T-cell (primary cell): ENCODE measurements around the gene TNRC6C. TPM values are rescaled to one million over a fixed set of nuclear protein-coding genes. Genes with fewer than 3 reads are reported as not detected.

Source experiments
- ATAC-seq, 4 experiments: fragments of 200-7000 bp in 3 of 4; fragments of 150-1000 bp in 1 of 4; cut with Tn5 transposase; replicated peaks in 1 of 4; 1 replicate in 3 of 4; 2 replicates in 1 of 4; pipeline ENCODE4 v1.10.0; 2021; ENCODE audit warnings: moderate library complexity in 3 of 4, mild to moderate bottlenecking in 2 of 4, moderate number of reproducible peaks in 1 of 4
- CTCF ChIA-PET, 2 donors: fragments of 300-600 bp; sonication (Branson Sonifier 250); formaldehyde crosslinking; loops; one replicate each; lab custom pipeline; 2022; ENCODE audit warnings: antibody characterized with exemption in 2 of 2; lab: Charles Lee
- POLR2A ChIA-PET, 2 donors: fragments of 300-600 bp; sonication (Branson Sonifier 250); formaldehyde crosslinking; loops; one replicate each; lab custom pipeline; 2022; ENCODE audit warnings: antibody characterized with exemption in 2 of 2; lab: Charles Lee
- DNase-seq, 35 experiments: peaks; one replicate each; pipeline versions ENCODE4 v3.0.0 to v3.0.0-alpha.2; 2013 to 2023
- H3K27ac ChIP-seq: one replicate; pipeline ENCODE4 v1.5.1; 2013; ENCODE audit warnings: low read length
- H3K27me3 ChIP-seq, 2 experiments: replicated peaks in 1 of 2; 1 replicate in 1 of 2; 2 replicates in 1 of 2; pipeline versions ENCODE4 v1.6.1 to v1.7.0; 2013; ENCODE audit warnings: low read length in 1 of 2, mixed read lengths in 1 of 2; ENCODE audit not compliant: control insufficient read depth in 2 of 2, insufficient read depth in 2 of 2; ENCODE audit errors: extremely low read depth in 1 of 2
- H3K36me3 ChIP-seq, 2 donors: 1 replicate in 1 of 2; 2 replicates in 1 of 2; pipeline versions ENCODE4 v1.6.1 to v1.7.0; 2013; ENCODE audit warnings: low read length in 1 of 2; ENCODE audit not compliant: control insufficient read depth in 2 of 2, insufficient read depth in 1 of 2; ENCODE audit errors: extremely low read depth in 1 of 2
- H3K4me1 ChIP-seq, 2 experiments: 1 replicate in 1 of 2; 2 replicates in 1 of 2; pipeline versions ENCODE4 v1.6.1 to v1.7.0; 2013; ENCODE audit warnings: low read length in 2 of 2, mixed read lengths in 1 of 2; ENCODE audit not compliant: insufficient read depth in 2 of 2, control insufficient read depth in 1 of 2; ENCODE audit errors: extremely low read depth in 1 of 2
- H3K4me3 ChIP-seq, 2 donors: 1 replicate in 1 of 2; 2 replicates in 1 of 2; pipeline versions ENCODE4 v1.5.1 to v1.7.0; 2013; ENCODE audit warnings: mild to moderate bottlenecking in 2 of 2, low read length in 1 of 2, moderate library complexity in 1 of 2; ENCODE audit not compliant: control insufficient read depth in 1 of 2; ENCODE audit errors: extremely low read depth in 1 of 2
- H3K9me3 ChIP-seq: 2 replicates; pipeline ENCODE4 v1.7.0; 2013
- H3K27ac Mint-ChIP-seq, 2 donors: one replicate each; pipeline ENCODE4 v1.8.0; 2020 to 2021; ENCODE audit warnings: mild to moderate bottlenecking in 2 of 2, mixed read lengths in 2 of 2
- H3K27me3 Mint-ChIP-seq, 2 donors: one replicate each; pipeline ENCODE4 v1.8.0; 2021 to 2022; ENCODE audit warnings: mixed read lengths in 2 of 2
- H3K36me3 Mint-ChIP-seq: one replicate; pipeline ENCODE4 v1.8.0; 2021; ENCODE audit warnings: mixed read lengths
- H3K4me1 Mint-ChIP-seq, 3 donors: one replicate each; pipeline ENCODE4 v1.8.0; 2020 to 2022; ENCODE audit warnings: mixed read lengths in 3 of 3, mild to moderate bottlenecking in 1 of 3
- H3K4me3 Mint-ChIP-seq, 3 donors: one replicate each; pipeline ENCODE4 v1.8.0; 2020 to 2022; ENCODE audit warnings: mild to moderate bottlenecking in 3 of 3, mixed read lengths in 3 of 3, moderate library complexity in 3 of 3
- H3K9me3 Mint-ChIP-seq, 3 donors: one replicate each; pipeline ENCODE4 v1.8.0; 2020 to 2022; ENCODE audit warnings: mixed read lengths in 3 of 3
- WGBS: methylation state at CpG from one replicate; pipeline ENCODE4 v1.1.5; 2013; ENCODE audit warnings: missing lambda C conversion rate; ENCODE audit not compliant: insufficient coverage; 5-methylcytosine and 5-hydroxymethylcytosine counted together
- total RNA-seq, 35 experiments: library from RNA in 6 of 35; stranded (reverse) in 6 of 35; fragments of 120-200 nt in 1 of 35; gene quantifications; one replicate each; pipeline versions ENCODE4 v1.2.1 to v1.2.4 and lab custom pipeline; 2013 to 2026

The TNRC6C gene
- total RNA-seq, 5 donors from 2014 or later (not counting 1 experiment from before 2014, with no cell fraction given) = 87.1 to 116 (median 94.3) TPM

- H3K36me3 ChIP-seq = no peaks in the 10 kb centered on the region
- peaks cover 0 to 25% of the 10 kb centered on the region in 2 experiments for H3K27me3 ChIP-seq
- Mint-ChIP-seq H3K27ac (no peak overlapping the region), H3K4me3 (peak overlapping the region in 1 of 3 donors; percentile 52), H3K27me3 (peaks cover 0 to 7% of the 10 kb centered on the region in 2 donors), H3K9me3 (no peaks in the 10 kb centered on the region), H3K4me1 (peaks cover 24 to 44% (median 36%) of the 10 kb centered on the region in 3 donors), H3K36me3 (no peaks in the 10 kb centered on the region)
- ChIA-PET POLR2A (interaction anchor here in 1 of 2 donors (0.6 kb wide), 2 partner anchors 29 to 50 kb away, joined by 4 to 8 read pairs; partner anchors contain the start of gene TNRC6C), CTCF (no interaction called here)
- WGBS = 100% methylated on average over 2 of the region's 6 CpGs
- DNase-seq (no peak), ATAC-seq (peak in 1 of 4 experiments; percentile 36)
- peaks cover 4 to 23% of the 10 kb centered on the region in 2 experiments for H3K4me1 ChIP-seq
- H3K4me3 ChIP-seq = no peak overlapping the region
- H3K27ac ChIP-seq = no peak overlapping the region
- H3K9me3 ChIP-seq = no peaks in the 10 kb centered on the region
These were observed 29.3 kb upstream of the TNRC6C start for GRCh38 chr17:77929180-77929564.

GRCh38 chr17:77929871-77930436, 28.5 kb upstream of the TNRC6C start:
- DNase-seq (no peak), ATAC-seq (no peak)
- ChIA-PET POLR2A (no interaction called here), CTCF (no interaction called here)
- peaks cover 0 to 7% of the 10 kb centered on the region in 2 donors for H3K27me3 Mint-ChIP-seq
- no peak overlapping the region for H3K27ac Mint-ChIP-seq
- H3K9me3 Mint-ChIP-seq = no peaks in the 10 kb centered on the region
- no peaks in the 10 kb centered on the region for H3K36me3 ChIP-seq
- 89% methylated on average over 10 of the region's 14 CpGs for WGBS
- no peaks in the 10 kb centered on the region for H3K9me3 ChIP-seq
- no peak overlapping the region for H3K27ac ChIP-seq
- H3K36me3 Mint-ChIP-seq = no peaks in the 10 kb centered on the region
- H3K4me3 ChIP-seq = no peak overlapping the region
- H3K4me3 Mint-ChIP-seq = peak overlapping the region in 1 of 3 donors; percentile 52
- H3K27me3 ChIP-seq = peaks cover 0 to 18% of the 10 kb centered on the region in 2 experiments
- peaks cover 8 to 29% of the 10 kb centered on the region in 2 experiments for H3K4me1 ChIP-seq
- H3K4me1 Mint-ChIP-seq = peaks cover 30 to 52% (median 42%) of the 10 kb centered on the region in 3 donors

DNA sequence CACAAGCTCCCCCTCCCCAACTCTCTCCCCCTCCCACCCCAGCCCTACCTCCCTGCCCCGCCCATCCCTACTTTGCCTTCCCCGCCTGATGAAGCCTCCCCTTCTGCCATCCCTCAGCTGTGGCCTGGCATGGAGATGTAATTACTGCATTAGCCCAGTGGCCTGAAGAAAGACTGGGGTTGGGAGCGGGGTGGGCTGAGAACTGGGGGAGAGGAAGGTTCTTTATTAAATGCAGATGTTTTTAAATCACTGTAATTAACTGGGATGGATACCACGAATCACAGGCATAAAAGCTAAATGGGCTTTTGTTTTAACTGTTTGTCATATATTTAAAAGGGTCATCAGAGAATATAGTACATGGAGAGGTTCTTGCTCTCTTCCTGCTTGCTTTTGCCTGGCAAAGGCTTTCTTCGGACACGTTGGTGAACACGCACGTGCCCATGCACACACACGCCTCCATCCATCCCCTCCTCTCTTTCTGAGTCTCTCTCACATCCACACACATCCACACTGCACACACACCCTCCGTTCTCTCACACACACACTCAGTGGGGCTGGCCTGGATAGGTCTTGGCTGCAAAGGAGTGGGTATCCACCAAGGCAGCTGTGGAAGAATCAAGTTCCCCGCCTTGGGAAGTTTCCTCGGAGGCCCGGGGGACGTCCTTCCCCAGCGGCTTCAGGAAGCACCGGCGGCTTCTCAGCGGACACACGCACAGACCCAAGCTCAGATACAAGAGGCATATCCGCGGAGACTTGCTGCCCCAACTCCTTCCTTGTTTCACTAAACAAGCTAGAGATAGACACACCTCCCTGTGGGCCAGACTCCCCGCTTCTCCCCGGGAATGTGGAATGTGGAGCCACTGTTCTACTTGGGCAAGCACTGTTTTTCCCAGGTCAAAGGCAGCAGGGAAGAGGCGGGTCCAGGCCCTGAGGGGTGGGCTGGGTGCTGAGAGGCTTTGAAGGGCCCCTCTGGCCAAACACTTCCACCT, 27.4 kb upstream of the TNRC6C start:
- H3K4me1 Mint-ChIP-seq = peaks cover 40 to 63% (median 53%) of the 10 kb centered on the region in 3 donors
- Histone ChIP-seq H3K4me3 (no peak overlapping the region), H3K36me3 (no peaks in the 10 kb centered on the region), H3K4me1 (peaks cover 10 to 33% of the 10 kb centered on the region in 2 experiments), H3K9me3 (no peaks in the 10 kb centered on the region), H3K27ac (no peak overlapping the region), H3K27me3 (peaks cover 0 to 17% of the 10 kb centered on the region in 2 experiments)
- no peaks in the 10 kb centered on the region for H3K9me3 Mint-ChIP-seq
- peaks cover 0 to 9% of the 10 kb centered on the region in 2 donors for H3K27me3 Mint-ChIP-seq
- no peaks in the 10 kb centered on the region for H3K36me3 Mint-ChIP-seq
- CTCF ChIA-PET = interaction anchor here in 1 of 2 donors (0.5 kb wide), 1 partner anchor 203 kb away, joined by 6 read pairs; no protein-coding TSS in a partner anchor
- WGBS = 90% methylated on average over 12 of the region's 24 CpGs
- no peak for ATAC-seq
- no peak overlapping the region for H3K27ac Mint-ChIP-seq
- no peak overlapping the region for H3K4me3 Mint-ChIP-seq
- no peak for DNase-seq
- POLR2A ChIA-PET = no interaction called here

DNA sequence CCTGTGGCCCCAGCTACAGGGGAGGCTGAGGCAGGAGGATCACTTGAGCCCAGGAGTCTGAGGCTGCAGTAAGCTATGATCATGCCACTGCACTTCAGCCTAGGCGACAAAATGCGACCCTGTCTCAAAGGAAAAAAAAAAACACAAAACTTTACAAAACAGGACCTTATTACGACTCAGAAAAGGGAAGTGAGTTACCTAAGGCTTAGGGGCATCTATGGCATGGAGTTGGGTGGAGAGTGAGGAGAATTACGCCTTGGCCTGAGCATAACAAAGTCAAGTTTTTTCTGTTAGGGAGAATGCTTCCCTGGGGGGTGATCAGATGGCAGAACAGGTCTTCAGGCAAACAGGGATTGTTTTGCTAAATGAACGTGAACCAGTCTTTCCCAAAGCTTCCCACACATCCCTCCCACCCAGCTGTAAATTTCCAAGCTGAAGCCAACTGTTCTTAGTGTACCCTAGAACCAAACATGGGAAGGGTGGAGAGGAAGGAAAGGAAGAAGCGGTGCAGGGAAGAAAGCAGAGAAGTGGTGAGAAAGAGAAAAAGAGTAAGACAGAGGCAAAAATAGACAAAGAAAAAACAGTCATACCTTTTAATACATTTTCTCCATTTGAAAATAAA, 24.6 kb upstream of the TNRC6C start:
- Histone ChIP-seq H3K27ac (no peak overlapping the region), H3K36me3 (no peaks in the 10 kb centered on the region), H3K4me1 (peaks cover 10 to 22% of the 10 kb centered on the region in 2 experiments), H3K27me3 (peaks cover 0 to 17% of the 10 kb centered on the region in 2 experiments), H3K4me3 (no peak overlapping the region), H3K9me3 (no peaks in the 10 kb centered on the region)
- Mint-ChIP-seq H3K4me1 (peaks cover 35 to 51% (median 36%) of the 10 kb centered on the region in 3 donors), H3K36me3 (no peaks in the 10 kb centered on the region), H3K9me3 (no peaks in the 10 kb centered on the region), H3K27me3 (peaks cover 0 to 8% of the 10 kb centered on the region in 2 donors), H3K4me3 (peak overlapping the region in 1 of 3 donors; percentile 2), H3K27ac (no peak overlapping the region)
- ATAC-seq = no peak
- POLR2A ChIA-PET = interaction anchor here (0.6 to 0.7 kb wide), 2 partner anchors 25 to 1954 kb away, joined by 4 to 7 read pairs; partner anchors contain the start of gene TNRC6C (in 1 of the 2)
- WGBS = 100% methylated on average over 1 of the region's 6 CpGs
- CTCF ChIA-PET = interaction anchor here in 1 of 2 donors (0.7 to 1.1 kb wide), 2 partner anchors 49 to 83 kb away, joined by 3 to 5 read pairs; no protein-coding TSS in a partner anchor
- no peak for DNase-seq

GRCh38 chr17:77935121-77935571, 23.4 kb upstream of the TNRC6C start:
- H3K27ac ChIP-seq = no peak overlapping the region
- DNase-seq = peak in 6 of 35 experiments; percentile 2 to 43 (median 18)
- Mint-ChIP-seq H3K36me3 (no peaks in the 10 kb centered on the region), H3K4me1 (peaks cover 25 to 41% (median 27%) of the 10 kb centered on the region in 3 donors), H3K9me3 (no peaks in the 10 kb centered on the region), H3K4me3 (peak overlapping the region in 2 of 3 donors; percentile 13 to 23), H3K27me3 (peaks cover 0 to 8% of the 10 kb centered on the region in 2 donors), H3K27ac (peak overlapping the region in 1 of 2 donors; percentile 48)
- H3K9me3 ChIP-seq = no peaks in the 10 kb centered on the region
- H3K4me1 ChIP-seq = peaks cover 6 to 10% of the 10 kb centered on the region in 2 experiments
- ChIA-PET CTCF (no interaction called here), POLR2A (interaction anchor here (0.5 to 0.6 kb wide), 2 partner anchors 71 to 116 kb away, joined by 4 to 10 read pairs; no protein-coding TSS in a partner anchor)
- H3K4me3 ChIP-seq = peak overlapping the region in 1 of 2 donors; percentile 10
- ATAC-seq = peak in 3 of 4 experiments; percentile 43 to 77 (median 56)
- no peaks in the 10 kb centered on the region for H3K36me3 ChIP-seq
- peaks cover 0 to 12% of the 10 kb centered on the region in 2 experiments for H3K27me3 ChIP-seq
- 61% methylated on average over 2 of the region's 11 CpGs for WGBS
